ENCODE results near the gene TEKT3.

- no peak for TF ChIP-seq CTCF (IDR thresholded peaks at IDR 0.05; ENCODE audit: low read depth, low read length)
- TF ChIP-seq EZH2phosphoT487 (IDR thresholded peaks at IDR 0.05; ENCODE audit: low read depth): no peak
Measured at GRCh38 chr17:15354256-15354655, 12.9 kb upstream of the TEKT3 start.
